SK-N-SH (cell line): ENCODE measurements around the gene IGF2BP2. TPM values are rescaled to one million over a fixed set of nuclear protein-coding genes. Genes with fewer than 3 reads are reported as not detected.

Experiments used
- CTCF ChIA-PET: fragments of 300-600, 350-600 bp; formaldehyde crosslinking; extraction: SDS; loops from one replicate; lab custom pipeline; 2021; lab: Yijun Ruan, JAX
- POLR2A ChIA-PET: fragments of 350-600 bp; sonication (Branson Sonifier 250); formaldehyde crosslinking; extraction: SDS; loops from one replicate; lab custom pipeline; 2020; ENCODE audit warnings: antibody characterized with exemption, inconsistent platforms; lab: Yijun Ruan, JAX
- DNase-seq: peaks from one replicate; pipeline ENCODE4 v3.0.0; 2012
- H2AFZ ChIP-seq: fragments of 200-600 bp; sonication (generic); 2 replicates; pipeline ENCODE4 v1.8.1; 2016; ENCODE audit warnings: antibody characterized with exemption, mild to moderate bottlenecking, low read depth
- H3F3A ChIP-seq: fragments of 200-600 bp; sonication (generic); replicated peaks from 2 replicates; pipeline ENCODE3; 2016; ENCODE audit warnings: antibody characterized with exemption, mild to moderate bottlenecking; ENCODE audit not compliant: insufficient read depth
- H3K27ac ChIP-seq, 2 experiments: fragments of 200-500 bp in 1 of 2; fragments of 200-600 bp in 1 of 2; sonication (Bioruptor generic) in 1 of 2; sonication (generic), shearing (Covaris generic) in 1 of 2; 2 replicates each; pipeline versions ENCODE4 v1.5.1 to v1.6.1; 2014 to 2016; ENCODE audit warnings: low read depth in 2 of 2, inconsistent platforms in 1 of 2, low read length in 1 of 2, mild to moderate bottlenecking in 1 of 2, mixed read lengths in 1 of 2
- H3K27me3 ChIP-seq: fragments of 200-600 bp; sonication (generic), shearing (Covaris generic); 2 replicates; pipeline ENCODE4 v1.6.1; 2016; ENCODE audit warnings: mixed run types; ENCODE audit not compliant: insufficient read depth
- H3K36me3 ChIP-seq, 2 experiments: fragments of 200-500 bp in 1 of 2; fragments of 200-600 bp in 1 of 2; sonication (Bioruptor generic) in 1 of 2; sonication (generic) in 1 of 2; replicated peaks in 1 of 2; 2 replicates each; pipeline versions ENCODE3 to v1.5.1; 2014 to 2016; ENCODE audit warnings: low read length in 1 of 2, mild to moderate bottlenecking in 1 of 2; ENCODE audit not compliant: insufficient read depth in 2 of 2, control insufficient read depth in 1 of 2
- H3K4me1 ChIP-seq, 2 experiments: fragments of 200-500 bp in 1 of 2; fragments of 200-600 bp in 1 of 2; sonication (Bioruptor generic) in 1 of 2; sonication (generic), shearing (Covaris generic) in 1 of 2; 2 replicates each; pipeline versions ENCODE4 v1.5.1 to v1.6.1; 2014 to 2016; ENCODE audit warnings: low read depth in 1 of 2, low read length in 1 of 2, mixed run types in 1 of 2; ENCODE audit not compliant: insufficient read depth in 2 of 2, control insufficient read depth in 1 of 2
- H3K4me2 ChIP-seq: fragments of 200-600 bp; sonication (generic), shearing (Covaris generic); 2 replicates; pipeline ENCODE4 v1.6.1; 2017; ENCODE audit warnings: mixed run types
- H3K4me3 ChIP-seq, 2 experiments: fragments of 200-500 bp in 1 of 2; fragments of 200-600 bp in 1 of 2; sonication (Bioruptor generic) in 1 of 2; sonication (generic), shearing (Covaris generic) in 1 of 2; 2 replicates each; pipeline versions ENCODE4 v1.5.1 to v1.8.1; 2014 to 2016; ENCODE audit warnings: low read depth in 2 of 2, inconsistent platforms in 1 of 2, low read length in 1 of 2, mild to moderate bottlenecking in 1 of 2, mixed read lengths in 1 of 2, moderate library complexity in 1 of 2
- H3K79me2 ChIP-seq: fragments of 200-600 bp; sonication (generic); 2 replicates; pipeline ENCODE4 v1.8.1; 2017; ENCODE audit warnings: mild to moderate bottlenecking; ENCODE audit not compliant: insufficient read depth
- H3K9ac ChIP-seq: fragments of 200-600 bp; sonication (generic); 2 replicates; pipeline ENCODE4 v1.6.1; 2017; ENCODE audit warnings: mixed run types
- H3K9me2 ChIP-seq: fragments of 200-600 bp; sonication (generic); 2 replicates; pipeline ENCODE4 v1.6.1; 2017; ENCODE audit warnings: mixed run types
- H3K9me3 ChIP-seq: fragments of 200-600 bp; sonication (generic); 2 replicates; pipeline ENCODE4 v1.6.1; 2017; ENCODE audit warnings: mixed run types, mild to moderate bottlenecking, moderate library complexity
- H4K20me1 ChIP-seq: fragments of 200-600 bp; sonication (generic); 2 replicates; pipeline ENCODE4 v1.6.1; 2017; ENCODE audit warnings: mild to moderate bottlenecking, mixed run types; ENCODE audit not compliant: insufficient read depth
- CTCF ChIP-seq: fragments of 200-600 bp; sonication (generic); IDR thresholded peaks from 2 replicates; pipeline ENCODE4 v1.6.1; 2017; ENCODE audit warnings: antibody characterized with exemption, mild to moderate bottlenecking, moderate library complexity
- ELF1 ChIP-seq: IDR thresholded peaks from 2 replicates; pipeline ENCODE4 v1.4.0; 2012
- EP300 ChIP-seq, 2 experiments: IDR thresholded peaks; 2 replicates each; pipeline versions ENCODE4 v1.4.0 to v1.6.1; 2012; ENCODE audit warnings: borderline replicate concordance in 1 of 2, low read depth in 1 of 2, low read length in 1 of 2
- FOXJ3 ChIP-seq: sonication (generic); formaldehyde crosslinking; IDR thresholded peaks from 2 replicates; pipeline ENCODE4 v1.5.1; 2020; ENCODE audit warnings: mild to moderate bottlenecking, missing genetic modification reagents
- FOXM1 ChIP-seq: IDR thresholded peaks from 2 replicates; pipeline ENCODE4 v1.4.0; 2012; ENCODE audit warnings: low read depth, mild to moderate bottlenecking
- GABPA ChIP-seq: IDR thresholded peaks from 2 replicates; pipeline ENCODE4 v1.4.0; 2012; ENCODE audit warnings: low read depth, mild to moderate bottlenecking
- MXI1 ChIP-seq: IDR thresholded peaks from 2 replicates; pipeline ENCODE4 v1.6.1; 2012; ENCODE audit warnings: mild to moderate bottlenecking, low read depth, low read length, improper control_type of control experiment
- REST ChIP-seq: IDR thresholded peaks from 2 replicates; pipeline ENCODE4 v1.6.1; 2012; ENCODE audit warnings: mild to moderate bottlenecking, low read depth, low read length, moderate library complexity
- TAF1 ChIP-seq: IDR thresholded peaks from 2 replicates; pipeline ENCODE4 v1.6.1; 2012; ENCODE audit warnings: low read depth, mild to moderate bottlenecking, low read length, moderate library complexity, borderline replicate concordance
- WGBS: methylation state at CpG from one replicate; pipeline ENCODE4 v1.1.6; 2017; ENCODE audit warnings: low lambda C conversion rate; 5-methylcytosine and 5-hydroxymethylcytosine counted together
- polyA plus RNA-seq, 3 experiments: library from polyadenylated mRNA; depleted of rRNA; stranded (reverse); fragments of >200 nt; gene quantifications; 2 replicates each; pipeline ENCODE4 v1.2.3, GENCODE V29; 2012

Gene IGF2BP2
- polyA plus RNA-seq, 1 of the 3 experiments (the other 2 are of a cell fraction) = 5.4 TPM

- 1% methylated on average over 42 of the region's 89 CpGs for WGBS
- Histone ChIP-seq H2AFZ (no peak overlapping the region), H3K27ac (peak overlapping the region; percentile 43 to 87), H3K9ac (peak overlapping the region; percentile 97), H3K79me2 (peaks cover 75% of the 10 kb centered on the region), H4K20me1 (peaks cover 30% of the 10 kb centered on the region), H3K9me3 (no peaks in the 10 kb centered on the region), H3K4me2 (peak overlapping the region; percentile 89), H3F3A (peaks cover 33% of the 10 kb centered on the region), H3K4me1 (peaks cover 12 to 13% of the 10 kb centered on the region in 2 experiments; a peak in 2 of 4 replicates), H3K9me2 (no peaks in the 10 kb centered on the region), H3K27me3 (no peaks in the 10 kb centered on the region), H3K36me3 (peaks cover 2 to 23% of the 10 kb centered on the region in 2 experiments), H3K4me3 (peak overlapping the region; percentile 72 to 86)
- DNase-seq = peak; percentile 61
- POLR2A ChIA-PET = no interaction called here
- TF ChIP-seq MXI1 (no peak), EP300 (IDR thresholded peaks at IDR 0.05; ENCODE audit: borderline replicate concordance in 1 of 2, low read depth in 1 of 2, low read length in 1 of 2) (0 out of 4 replicates have a peak, but pooled peaks of 1 of the 2 experiments have one; percentile 3), FOXJ3 (no peak)
- CTCF ChIA-PET = interaction anchor here (2.1 kb wide), 1 partner anchor 56 kb away, joined by 6 read pairs; no protein-coding TSS in a partner anchor
These were observed 514 bp downstream of the IGF2BP2 start for GRCh38 chr3:185824051-185825005.

- WGBS = 2% methylated on average over 35 of the region's 84 CpGs
- peak overlapping the region; percentile 72 to 86 for H3K4me3 ChIP-seq
- peak overlapping the region; percentile 89 for H3K4me2 ChIP-seq
- H3K9me2 ChIP-seq = no peaks in the 10 kb centered on the region
- peaks cover 39% of the 10 kb centered on the region for H4K20me1 ChIP-seq
- H3K27ac ChIP-seq = peak overlapping the region; percentile 34 to 87; a peak in 3 of 4 replicates
- TF ChIP-seq EP300 (IDR thresholded peaks at IDR 0.05; ENCODE audit: borderline replicate concordance in 1 of 2, low read depth in 1 of 2, low read length in 1 of 2) (no peak), ELF1 (no peak), FOXM1 (no peak), GABPA (no peak), CTCF (peak; percentile 42), REST (no peak), TAF1 (no peak), MXI1 (no peak)
- peaks cover 12 to 20% of the 10 kb centered on the region in 2 experiments; a peak in 2 of 4 replicates for H3K4me1 ChIP-seq
- H3K9me3 ChIP-seq = no peaks in the 10 kb centered on the region
- H3F3A ChIP-seq = peaks cover 33% of the 10 kb centered on the region
- peaks cover 2 to 13% of the 10 kb centered on the region in 2 experiments for H3K36me3 ChIP-seq
- ChIA-PET POLR2A (no interaction called here), CTCF (interaction anchor here (0.7 to 2.3 kb wide), 4 partner anchors 15 to 163 kb away, joined by 3 to 6 read pairs (median 5); no protein-coding TSS in a partner anchor)
- H2AFZ ChIP-seq = no peak overlapping the region
- H3K9ac ChIP-seq = peak overlapping the region; percentile 97
- DNase-seq = peak; percentile 68
- no peaks in the 10 kb centered on the region for H3K27me3 ChIP-seq
- peaks cover 85% of the 10 kb centered on the region for H3K79me2 ChIP-seq
These were observed 1.5 kb downstream of the IGF2BP2 start for GRCh38 chr3:185823078-185824044.
